ENCODE data around the gene KCNH2.
A peak's percentile ranks its signal among the peaks of the same experiment; 100 is the strongest.

KCNH2 gene

GRCh38 chr7:150975536-150976319 lies 2.4 kb downstream of the KCNH2 start:
- DNase-seq (ENCODE audit: low read depth in 3 of 3): no peak

- DNase-seq (ENCODE audit: low read depth in 3 of 3): peak; percentile 50 to 79 (median 57)
Measured at GRCh38 chr7:150974468-150975391, 3.4 kb downstream of the KCNH2 start.

- no peak for DNase-seq (ENCODE audit: low read depth in 3 of 3)
Measured at GRCh38 chr7:150973571-150974451, 4.3 kb downstream of the KCNH2 start.

- DNase-seq (ENCODE audit: low read depth in 3 of 3): no peak
Measured at GRCh38 chr7:150972741-150973140, 5.4 kb downstream of the KCNH2 start.

GRCh38 chr7:150972023-150972468 lies 6.1 kb downstream of the KCNH2 start:
- DNase-seq (ENCODE audit: low read depth in 3 of 3): no peak

- no peak for DNase-seq (ENCODE audit: low read depth in 3 of 3)
Measured at GRCh38 chr7:150971242-150972022, 6.7 kb downstream of the KCNH2 start.

- DNase-seq (ENCODE audit: low read depth in 3 of 3): no peak
Measured at GRCh38 chr7:150970424-150970823, 7.7 kb downstream of the KCNH2 start.

GRCh38 chr7:150969475-150969874 lies 8.6 kb downstream of the KCNH2 start:
- DNase-seq (ENCODE audit: low read depth in 3 of 3): no peak

GRCh38 chr7:150968734-150969372 lies 9.3 kb downstream of the KCNH2 start:
- DNase-seq (ENCODE audit: low read depth in 3 of 3): no peak

GRCh38 chr7:150968056-150968733 lies 9.9 kb downstream of the KCNH2 start:
- DNase-seq (ENCODE audit: low read depth in 3 of 3): no peak

GRCh38 chr7:150967349-150967748 lies 10.8 kb downstream of the KCNH2 start:
- DNase-seq (ENCODE audit: low read depth in 3 of 3): no peak

- DNase-seq (ENCODE audit: low read depth in 3 of 3): no peak
Measured at GRCh38 chr7:150966002-150966401, 12.1 kb downstream of the KCNH2 start.

- DNase-seq (ENCODE audit: low read depth in 3 of 3): no peak
Measured at GRCh38 chr7:150965273-150965830, 12.8 kb downstream of the KCNH2 start.

- DNase-seq (ENCODE audit: low read depth in 3 of 3): no peak
Measured at GRCh38 chr7:150964593-150965111, 13.5 kb downstream of the KCNH2 start.

- DNase-seq (ENCODE audit: low read depth in 3 of 3): no peak
Measured at GRCh38 chr7:150963707-150964559, 14.2 kb downstream of the KCNH2 start.

- DNase-seq (ENCODE audit: low read depth in 3 of 3): peak in 1 of 3 experiments; percentile 49
Measured at GRCh38 chr7:150962553-150963399, 15.3 kb downstream of the KCNH2 start.

GRCh38 chr7:150962290-150962552 lies 15.9 kb downstream of the KCNH2 start:
- no peak for DNase-seq (ENCODE audit: low read depth in 3 of 3)

Data from stimulated activated CD4-positive, alpha-beta T cell treated with anti-CD3 and anti-CD28 coated beads, TNF-alpha, amount 100 ng/mL, for 24 hours (primary cell).